Body of pancreas (tissue), 4 donors: ENCODE measurements around the gene NTN3. TPM values are rescaled to one million over a fixed set of nuclear protein-coding genes. Genes with fewer than 3 reads are reported as not detected.

Experiments
- ATAC-seq: fragments of 150-250 bp; one replicate; pipeline ENCODE4 v1.9.1; 2016
- DNase-seq, 4 donors: peaks; one replicate each; pipeline ENCODE4 v3.0.0-alpha.2; 2019
- H3K27ac ChIP-seq, 4 donors: fragments of 200-600 bp; sonication (generic); 1 replicate in 3 of 4; 2 replicates in 1 of 4; pipeline versions ENCODE4 v1.5.1 to v1.6.1; 2016 to 2019; ENCODE audit warnings: mild to moderate bottlenecking in 1 of 4, mixed read lengths in 1 of 4, moderate library complexity in 1 of 4
- H3K27me3 ChIP-seq, 2 donors: fragments of 200-600 bp; sonication (generic); one replicate each; pipeline ENCODE4 v1.6.0; 2016; ENCODE audit warnings: mild to moderate bottlenecking in 1 of 2
- H3K36me3 ChIP-seq, 2 donors: fragments of 200-600 bp; sonication (generic); replicated peaks in 1 of 2; 2 replicates each; pipeline ENCODE4 v1.5.1; 2016; ENCODE audit warnings: low read depth in 2 of 2; ENCODE audit not compliant: insufficient read depth in 1 of 2
- H3K4me1 ChIP-seq: fragments of 200-600 bp; sonication (generic); one replicate; pipeline ENCODE4 v1.6.0; 2016
- H3K4me3 ChIP-seq, 2 donors: fragments of 200-600 bp; sonication (generic); 1 replicate in 1 of 2; 2 replicates in 1 of 2; pipeline ENCODE4 v1.5.1; 2016 to 2019
- H3K9me3 ChIP-seq, 3 donors: fragments of 200-600 bp; sonication (generic); 1 replicate in 2 of 3; 2 replicates in 1 of 3; pipeline ENCODE4 v1.5.1; 2016
- CTCF ChIP-seq, 7 experiments: fragments of 450-650 bp in 4 of 7; fragments of 200-600 bp in 3 of 7; sonication (generic) in 3 of 7; IDR thresholded peaks; one replicate each; pipeline ENCODE4 v1.5.1; 2016 to 2019; ENCODE audit warnings: antibody characterized with exemption in 7 of 7
- POLR2A ChIP-seq, 3 donors: fragments of 450-650 bp; IDR thresholded peaks; one replicate each; pipeline ENCODE4 v1.6.1; 2016; ENCODE audit warnings: antibody characterized with exemption in 3 of 3, mild to moderate bottlenecking in 2 of 3
- WGBS, 2 donors: methylation state at CpG; one replicate each; pipeline ENCODE4 v1.1.5; 2017; 5-methylcytosine and 5-hydroxymethylcytosine counted together
- intact Hi-C: fragments of 100-400 bp; cut with DNase I; formaldehyde crosslinking; loops from one replicate; pipeline ENCODE4 v1.15.1; 2023
- total RNA-seq, 2 donors: library from RNA; depleted of rRNA; stranded (reverse); fragments of >200 nt; gene quantifications; one replicate each; pipeline ENCODE4 v1.1.0, GENCODE V29; 2016

NTN3 gene
- total RNA-seq: not detected

- Histone ChIP-seq H3K4me3 (no peak within 1 kb of the TSS), H3K9me3 (no peaks in the 10 kb centered on the region), H3K4me1 (peaks cover 65% of the 10 kb centered on the region), H3K27ac (no peak within 1 kb of the TSS), H3K27me3 (no peaks in the 10 kb centered on the region), H3K36me3 (no peaks in the 10 kb centered on the region)
- ATAC-seq (no peak), DNase-seq (no peak)
- WGBS, 2 donors: 2% methylated on average over 41 of the region's 59 CpGs; no CpG with 5 or more reads in 1 of the 2 donors
- intact Hi-C loops: no loop called here
- TF ChIP-seq POLR2A (IDR thresholded peaks at IDR 0.05) (no peak), CTCF (IDR thresholded peaks at IDR 0.05) (no peak)
Measured at GRCh38 chr16:2471016-2471652, at the start of gene NTN3. Gene NTN3, plus strand, starts transcription at chr16:2471297. Its CDS starts 405 bp downstream, at chr16:2471702.

GRCh38 chr16:2422123-2422867 is 48.8 kb upstream of the NTN3 start:
- 83 to 91% methylated on average over 7 of the region's 7 CpGs for WGBS, 2 donors
- TF ChIP-seq CTCF (IDR thresholded peaks at IDR 0.05): no peak
- TF ChIP-seq POLR2A (IDR thresholded peaks at IDR 0.05): no peak
- Histone ChIP-seq H3K27me3 (no peaks in the 10 kb centered on the region), H3K4me1 (peaks cover 6% of the 10 kb centered on the region), H3K27ac (no peak overlapping the region), H3K4me3 (no peak overlapping the region), H3K36me3 (no peaks in the 10 kb centered on the region), H3K9me3 (no peaks in the 10 kb centered on the region)
- ATAC-seq (no peak), DNase-seq (no peak)
- intact Hi-C loops: no loop called here

GRCh38 chr16:2424061-2425007 is 46.8 kb upstream of the NTN3 start:
- ATAC-seq (no peak), DNase-seq (no peak)
- no peaks in the 10 kb centered on the region for H3K9me3 ChIP-seq
- H3K36me3 ChIP-seq: no peaks in the 10 kb centered on the region
- no peak overlapping the region for H3K4me3 ChIP-seq
- TF ChIP-seq POLR2A (IDR thresholded peaks at IDR 0.05) (no peak), CTCF (IDR thresholded peaks at IDR 0.05) (no peak)
- no peaks in the 10 kb centered on the region for H3K27me3 ChIP-seq
- intact Hi-C loops: loop anchor here (5.0 kb wide), 1 partner anchor 87 kb away; no protein-coding TSS in a partner anchor
- WGBS, 2 donors: 84 to 89% methylated on average over 8 to 25 of the region's 25 CpGs
- H3K4me1 ChIP-seq: peaks cover 14% of the 10 kb centered on the region
- no peak overlapping the region for H3K27ac ChIP-seq

- Histone ChIP-seq H3K36me3 (no peaks in the 10 kb centered on the region), H3K4me3 (no peak overlapping the region), H3K9me3 (no peaks in the 10 kb centered on the region), H3K27ac (no peak overlapping the region), H3K27me3 (no peaks in the 10 kb centered on the region), H3K4me1 (peaks cover 18% of the 10 kb centered on the region)
- DNase-seq: no peak
- intact Hi-C loops: loop anchor here (5.0 kb wide), 1 partner anchor 88 kb away; no protein-coding TSS in a partner anchor
- no peak for TF ChIP-seq CTCF (IDR thresholded peaks at IDR 0.05)
- 87% methylated on average over 9 of the region's 9 CpGs for WGBS, 2 donors
- no peak for ATAC-seq
Measured at GRCh38 chr16:2425008-2425518, 46.0 kb upstream of the NTN3 start.
